H1 (cell line): Measurements from ENCODE around the gene GTF2IRD1. TPM values are rescaled to one million over a fixed set of nuclear protein-coding genes. Genes with fewer than 3 reads are reported as not detected.

Experiments used
- CTCF ChIA-PET: fragments of 300-600 bp; sonication (Branson Sonifier 250); formaldehyde crosslinking; loops from one replicate; lab custom pipeline; 2021; ENCODE audit not compliant: partially characterized antibody; lab: Charles Lee
- POLR2A ChIA-PET: fragments of 300-600 bp; sonication (Branson Sonifier 250); formaldehyde crosslinking; loops from one replicate; lab custom pipeline; 2021; ENCODE audit warnings: inconsistent platforms; ENCODE audit not compliant: partially characterized antibody; lab: Charles Lee
- DNase-seq, 2 experiments: peaks; one replicate each; pipeline versions ENCODE4 v3.0.0 to v3.0.0-alpha.2; 2010 to 2022; ENCODE audit warnings: low spot score in 2 of 2, low read depth in 1 of 2, mixed read lengths in 1 of 2
- FAIRE-seq: peaks from 2 replicates; lab custom pipeline; 2011; peaks lifted over from hg19 to GRCh38; lab: Jason Lieb, UNC
- H2AFZ ChIP-seq: 2 replicates; pipeline ENCODE4 v1.8.1; 2012; ENCODE audit warnings: low read length, inconsistent platforms
- H2AK5ac ChIP-seq: 2 replicates; pipeline ENCODE4 v1.6.1; 2013; ENCODE audit warnings: low read depth, low read length
- H2BK120ac ChIP-seq: replicated peaks from 2 replicates; pipeline ENCODE3; 2013; ENCODE audit warnings: low read depth, low read length, inconsistent platforms
- H2BK12ac ChIP-seq: 2 replicates; pipeline ENCODE4 v1.6.1; 2013; ENCODE audit warnings: low read depth, low read length
- H2BK15ac ChIP-seq: 2 replicates; pipeline ENCODE4 v1.6.1; 2013; ENCODE audit warnings: low read length
- H2BK20ac ChIP-seq: 2 replicates; pipeline ENCODE4 v1.6.1; 2013; ENCODE audit warnings: low read length
- H2BK5ac ChIP-seq: 2 replicates; pipeline ENCODE4 v1.6.1; 2013; ENCODE audit warnings: low read depth, low read length
- H3K14ac ChIP-seq: 2 replicates; pipeline ENCODE4 v1.6.1; 2013; ENCODE audit warnings: inconsistent platforms; ENCODE audit not compliant: insufficient read length
- H3K18ac ChIP-seq: 2 replicates; pipeline ENCODE4 v1.6.1; 2013; ENCODE audit warnings: low read length; ENCODE audit errors: extremely low read depth
- H3K23ac ChIP-seq: 2 replicates; pipeline ENCODE4 v1.6.1; 2013; ENCODE audit warnings: inconsistent platforms; ENCODE audit not compliant: insufficient read length
- H3K23me2 ChIP-seq: 2 replicates; pipeline ENCODE4 v1.6.1; 2013; ENCODE audit warnings: low read depth, low read length
- H3K27ac ChIP-seq: 2 replicates; pipeline ENCODE4 v1.6.1; 2011; ENCODE audit warnings: low read depth, low read length, inconsistent platforms
- H3K27me3 ChIP-seq, 4 experiments: replicated peaks in 1 of 4; 1 replicate in 1 of 4; 2 replicates in 3 of 4; pipeline versions ENCODE4 v1.6.1 to v1.8.1; 2011 to 2013; ENCODE audit warnings: low read length in 3 of 4, mild to moderate bottlenecking in 3 of 4, inconsistent platforms in 2 of 4, mixed read lengths in 2 of 4, moderate library complexity in 1 of 4; ENCODE audit not compliant: control insufficient read depth in 3 of 4, insufficient read depth in 3 of 4; ENCODE audit errors: extremely low read depth in 1 of 4
- H3K36me3 ChIP-seq, 4 experiments: 2 replicates each; pipeline versions ENCODE4 v1.6.1 to v1.8.1; 2011 to 2013; ENCODE audit warnings: mild to moderate bottlenecking in 4 of 4, low read length in 3 of 4, moderate library complexity in 2 of 4, control low read depth in 1 of 4, inconsistent platforms in 1 of 4; ENCODE audit not compliant: insufficient read depth in 4 of 4, control insufficient read depth in 2 of 4
- H3K4ac ChIP-seq: replicated peaks from 2 replicates; pipeline ENCODE3; 2013; ENCODE audit warnings: low read length, low read depth, mixed read lengths, inconsistent platforms; ENCODE audit not compliant: insufficient read length
- H3K4me1 ChIP-seq, 4 experiments: replicated peaks in 1 of 4; 1 replicate in 1 of 4; 2 replicates in 3 of 4; pipeline versions ENCODE4 v1.6.1 to v1.8.1; 2011 to 2013; ENCODE audit warnings: low read length in 3 of 4, inconsistent platforms in 2 of 4, mixed read lengths in 1 of 4; ENCODE audit not compliant: insufficient read depth in 4 of 4, control insufficient read depth in 3 of 4
- H3K4me2 ChIP-seq, 2 experiments: 2 replicates each; pipeline versions ENCODE4 v1.6.1 to v1.8.1; 2011 to 2013; ENCODE audit warnings: low read depth in 2 of 2, low read length in 2 of 2, control low read depth in 1 of 2, inconsistent platforms in 1 of 2, mild to moderate bottlenecking in 1 of 2; ENCODE audit not compliant: insufficient read depth in 1 of 2
- H3K4me3 ChIP-seq, 4 experiments: fragments of 200-600, 300-600 bp in 1 of 4; sonication (generic), shearing (Covaris generic), sonication (Bioruptor Twin) in 1 of 4; 2 replicates each; pipeline versions ENCODE4 v1.5.1 to v1.8.1; 2011 to 2016; ENCODE audit warnings: low read length in 4 of 4, low read depth in 3 of 4, control low read depth in 2 of 4, inconsistent platforms in 2 of 4, mild to moderate bottlenecking in 2 of 4, mixed read lengths in 1 of 4, moderate library complexity in 1 of 4; ENCODE audit not compliant: insufficient read depth in 2 of 4; ENCODE audit errors: extremely low read depth in 1 of 4
- H3K56ac ChIP-seq: replicated peaks from 2 replicates; pipeline ENCODE3; 2013; ENCODE audit warnings: low read depth, mild to moderate bottlenecking, mixed read lengths, low read length, inconsistent platforms; ENCODE audit not compliant: insufficient read length
- H3K79me1 ChIP-seq: 2 replicates; pipeline ENCODE4 v1.6.1; 2013; ENCODE audit warnings: low read depth, low read length, control low read depth
- H3K79me2 ChIP-seq, 2 experiments: 2 replicates each; pipeline versions ENCODE4 v1.6.1 to v1.8.1; 2012 to 2013; ENCODE audit warnings: low read length in 2 of 2, mild to moderate bottlenecking in 2 of 2, inconsistent platforms in 1 of 2; ENCODE audit not compliant: insufficient read depth in 2 of 2, control insufficient read depth in 1 of 2
- H3K9ac ChIP-seq, 4 experiments: replicated peaks in 1 of 4; 1 replicate in 1 of 4; 2 replicates in 3 of 4; pipeline versions ENCODE4 v1.6.1 to v1.8.1; 2011 to 2013; ENCODE audit warnings: low read depth in 3 of 4, low read length in 3 of 4, control low read depth in 2 of 4, mild to moderate bottlenecking in 2 of 4, moderate library complexity in 2 of 4, inconsistent platforms in 1 of 4; ENCODE audit errors: extremely low read depth in 1 of 4
- H3K9me3 ChIP-seq, 2 experiments: 2 replicates each; pipeline versions ENCODE4 v1.6.1 to v1.8.1; 2012 to 2013; ENCODE audit warnings: mild to moderate bottlenecking in 2 of 2, moderate library complexity in 2 of 2, control low read depth in 1 of 2, inconsistent platforms in 1 of 2, low read depth in 1 of 2, low read length in 1 of 2, mixed read lengths in 1 of 2; ENCODE audit not compliant: insufficient read depth in 2 of 2
- H4K20me1 ChIP-seq, 2 experiments: replicated peaks in 1 of 2; 2 replicates each; pipeline versions ENCODE3 to v1.8.1; 2011 to 2013; ENCODE audit warnings: inconsistent platforms in 2 of 2, low read length in 2 of 2, mild to moderate bottlenecking in 1 of 2; ENCODE audit not compliant: insufficient read depth in 2 of 2, control insufficient read depth in 1 of 2
- H4K5ac ChIP-seq: 2 replicates; pipeline ENCODE4 v1.6.1; 2013; ENCODE audit warnings: low read length, low read depth, mixed read lengths, inconsistent platforms; ENCODE audit not compliant: insufficient read length
- H4K8ac ChIP-seq: 2 replicates; pipeline ENCODE4 v1.8.0; 2013; ENCODE audit warnings: mild to moderate bottlenecking, moderate library complexity, low read length, inconsistent platforms; ENCODE audit not compliant: insufficient read depth; ENCODE audit errors: extremely low read depth
- H4K91ac ChIP-seq: replicated peaks from 2 replicates; pipeline ENCODE3; 2013; ENCODE audit warnings: low read length, mixed read lengths, inconsistent platforms; ENCODE audit not compliant: insufficient read length
- HDAC2 ChIP-seq, 2 experiments: fragments of 300-600 bp in 1 of 2; sonication (generic) in 1 of 2; IDR thresholded peaks; 2 replicates each; pipeline ENCODE4 v1.6.1; 2011 to 2012; ENCODE audit warnings: low read depth in 2 of 2, low read length in 2 of 2, mild to moderate bottlenecking in 2 of 2, moderate library complexity in 2 of 2, borderline replicate concordance in 1 of 2, inconsistent platforms in 1 of 2
- YY1 ChIP-seq: IDR thresholded peaks from 2 replicates; pipeline ENCODE4 v1.6.1; 2011; ENCODE audit warnings: low read depth, mild to moderate bottlenecking, low read length
- WGBS, 2 experiments: shearing (Covaris generic) in 1 of 2; methylation state at CpG; one replicate each; pipeline versions ENCODE4 v1.1.6 to v1.1.7; 2013 to 2015; ENCODE audit warnings: low lambda C conversion rate in 2 of 2, mixed read lengths in 2 of 2, inconsistent platforms in 1 of 2, low coverage in 1 of 2, missing lambda C conversion rate in 1 of 2; ENCODE audit not compliant: insufficient replicate concordance in 2 of 2, insufficient coverage in 1 of 2, insufficient read length in 1 of 2; ENCODE audit errors: extremely low coverage in 1 of 2, missing lambda C conversion rate in 1 of 2; 5-methylcytosine and 5-hydroxymethylcytosine counted together
- polyA plus RNA-seq, 7 experiments: library from polyadenylated mRNA; depleted of rRNA in 3 of 7; stranded (reverse) in 5 of 7; unstranded in 2 of 7; fragments of >200 nt in 5 of 7; fragments of 200-250 nt in 2 of 7; gene quantifications; 1 replicate in 5 of 7; 2 replicates in 1 of 7; 4 replicates in 1 of 7; pipeline versions ENCODE4 v1.2.1 to v1.2.3, GENCODE V29; 2011 to 2013; ENCODE audit warnings: missing spikeins in 2 of 7, mixed read lengths in 2 of 7
- total RNA-seq: library from RNA; stranded (reverse); fragmentation: NEBNext Ultra II Directional; extraction: Animal tissue kit (Norgen Biotek cat#: 25700); gene quantifications from 2 replicates; pipeline ENCODE4 v1.2.1, GENCODE V29; 2021

The GTF2IRD1 gene
- total and polyA plus RNA-seq, 2 of the 8 experiments (the other 6 are each of a cell fraction or from before 2014, with no cell fraction given), result 27.4 to 45.4 TPM

GRCh38 chr7:74604326-74605020, 150.8 kb downstream of the GTF2IRD1 start:
- H3K79me1 ChIP-seq, result no peaks in the 10 kb centered on the region
- H3K27ac ChIP-seq, result 0 out of 2 replicates have a peak overlapping the region, but pooled peaks have one; percentile 45
- no peak for DNase-seq
- no peaks in the 10 kb centered on the region for H3K9me3 ChIP-seq
- H2BK12ac ChIP-seq, result no peak overlapping the region
- no peak overlapping the region for H3K4me3 ChIP-seq
- H2AK5ac ChIP-seq, result no peak overlapping the region
- no peak overlapping the region for H2BK15ac ChIP-seq
- 96% methylated on average over 7 of the region's 7 CpGs; no CpG with 5 or more reads in 1 of the 2 experiments for WGBS, 2 experiments
- H2BK20ac ChIP-seq, result no peak overlapping the region
- H2BK5ac ChIP-seq, result no peak overlapping the region
- no peak overlapping the region for H3K4me2 ChIP-seq
- CTCF ChIA-PET, result interaction anchor here (1.0 to 2.4 kb wide), 4 partner anchors 37 to 199 kb away, joined by 3 to 7 read pairs (median 3); no protein-coding TSS in a partner anchor
- H4K91ac ChIP-seq, result no peak overlapping the region
- no peak overlapping the region for H3K23ac ChIP-seq
- no peak for FAIRE-seq
- H3K79me2 ChIP-seq, result no peaks in the 10 kb centered on the region
- H3K18ac ChIP-seq, result no peak overlapping the region
- peaks cover 0 to 13% (median 6%) of the 10 kb centered on the region in 4 experiments; a peak in 5 of 8 replicates for H3K36me3 ChIP-seq
- no peak overlapping the region for H4K8ac ChIP-seq
- no peaks in the 10 kb centered on the region for H3K23me2 ChIP-seq
- no peak overlapping the region for H3K14ac ChIP-seq
- no peak overlapping the region for H3K4ac ChIP-seq
- no peaks in the 10 kb centered on the region for H3K27me3 ChIP-seq
- peaks cover 2 to 5% (median 3%) of the 10 kb centered on the region in 4 experiments; a peak in 5 of 7 replicates for H3K4me1 ChIP-seq
- no peak overlapping the region for H2AFZ ChIP-seq
- H3K56ac ChIP-seq, result no peak overlapping the region
- no peak overlapping the region for H2BK120ac ChIP-seq
- no peaks in the 10 kb centered on the region for H4K20me1 ChIP-seq
- H3K9ac ChIP-seq, result no peak overlapping the region
- TF ChIP-seq HDAC2 (IDR thresholded peaks at IDR 0.05; ENCODE audit: borderline replicate concordance in 1 of 2, low read depth in 2 of 2, low read length in 2 of 2) (no peak), YY1 (no peak)
- TF ChIP-seq, all 59 proteins: peak for 0
- POLR2A ChIA-PET, result interaction anchor here (1.5 to 2.1 kb wide), 2 partner anchors 15 to 54 kb away, joined by 5 to 8 read pairs; partner anchors contain the start of gene GTF2I
- no peak overlapping the region for H4K5ac ChIP-seq
